DMS53 (cell line): ENCODE data around the gene VARS2.

Source experiments
- DNase-seq: peaks from one replicate; lab custom pipeline; 2025; lab: John Stamatoyannopoulos, UW

Gene VARS2

DNA sequence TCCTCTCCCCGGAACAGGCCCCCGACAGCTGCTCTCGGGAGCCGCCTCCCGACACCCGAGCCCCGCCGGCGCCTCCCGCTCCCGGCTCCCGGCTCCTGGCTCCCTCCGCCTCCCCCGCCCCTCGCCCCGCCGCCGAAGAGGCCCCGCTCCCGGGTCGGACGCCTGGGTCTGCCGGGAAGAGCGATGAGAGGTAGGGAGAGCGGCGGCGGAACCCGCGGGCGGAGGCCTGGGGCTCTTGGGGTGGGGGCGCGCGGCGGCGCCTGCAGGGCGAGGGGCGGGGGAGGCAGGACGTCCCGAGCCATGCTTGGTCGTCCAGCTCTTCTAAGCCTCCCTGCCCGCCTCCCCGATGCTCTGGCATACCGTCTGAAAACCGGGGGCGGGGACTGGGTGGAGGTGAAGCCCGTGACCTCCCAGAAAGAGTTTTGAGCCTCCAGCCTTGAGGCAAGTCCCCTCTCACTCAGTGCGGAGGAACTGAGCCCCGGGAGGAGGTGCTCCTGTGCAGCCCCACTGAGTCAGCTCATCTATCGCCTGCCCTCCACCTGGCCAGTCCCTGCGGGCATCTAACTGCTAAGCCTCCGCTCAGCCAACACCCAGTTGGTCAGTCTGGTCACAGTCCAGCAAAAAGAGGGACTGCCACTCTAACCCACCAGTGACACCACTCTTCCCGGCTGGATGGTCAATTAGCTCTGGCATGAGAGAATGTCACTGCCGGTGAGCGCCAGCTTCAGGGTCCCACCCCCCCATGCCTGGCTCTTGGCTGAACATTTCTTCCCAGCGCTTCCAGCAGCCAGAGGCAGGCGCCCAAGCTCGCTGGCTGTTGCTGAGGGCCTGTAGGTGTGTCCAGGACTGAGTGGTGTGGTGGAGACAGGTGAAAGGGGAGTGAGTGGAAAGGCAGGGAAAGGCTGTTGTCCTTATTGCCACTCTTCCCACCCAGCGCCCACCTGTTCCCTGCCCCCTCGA, 29.2 kb upstream of the VARS2 start:
- peak; percentile 71 for DNase-seq

- DNase-seq, result peak; percentile 72
Measured at GRCh38 chr6:30885481-30885998, 28.5 kb upstream of the VARS2 start.

GRCh38 chr6:30885999-30886896, 27.8 kb upstream of the VARS2 start:
- DNase-seq, result peak; percentile 89

DNA sequence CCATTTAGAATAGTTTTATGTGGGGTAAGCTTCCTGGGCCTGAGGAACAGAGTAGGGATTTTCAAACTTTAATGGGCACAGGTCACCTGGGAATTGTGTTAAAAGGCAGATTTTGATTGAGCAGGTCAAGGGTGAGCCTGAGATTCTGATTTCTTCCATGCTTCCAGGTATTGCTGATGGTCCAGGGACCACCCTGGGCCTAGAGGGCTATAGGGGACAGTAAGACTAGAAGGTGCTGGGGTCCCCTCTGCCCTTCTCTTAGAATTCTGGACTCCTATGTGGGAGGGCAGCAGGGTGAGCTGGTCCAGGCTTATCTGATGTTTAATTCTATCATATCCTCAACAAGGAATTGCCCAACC, 27.2 kb upstream of the VARS2 start:
- DNase-seq, result no peak

GRCh38 chr6:30887901-30888815, 25.9 kb upstream of the VARS2 start:
- no peak for DNase-seq

DNA sequence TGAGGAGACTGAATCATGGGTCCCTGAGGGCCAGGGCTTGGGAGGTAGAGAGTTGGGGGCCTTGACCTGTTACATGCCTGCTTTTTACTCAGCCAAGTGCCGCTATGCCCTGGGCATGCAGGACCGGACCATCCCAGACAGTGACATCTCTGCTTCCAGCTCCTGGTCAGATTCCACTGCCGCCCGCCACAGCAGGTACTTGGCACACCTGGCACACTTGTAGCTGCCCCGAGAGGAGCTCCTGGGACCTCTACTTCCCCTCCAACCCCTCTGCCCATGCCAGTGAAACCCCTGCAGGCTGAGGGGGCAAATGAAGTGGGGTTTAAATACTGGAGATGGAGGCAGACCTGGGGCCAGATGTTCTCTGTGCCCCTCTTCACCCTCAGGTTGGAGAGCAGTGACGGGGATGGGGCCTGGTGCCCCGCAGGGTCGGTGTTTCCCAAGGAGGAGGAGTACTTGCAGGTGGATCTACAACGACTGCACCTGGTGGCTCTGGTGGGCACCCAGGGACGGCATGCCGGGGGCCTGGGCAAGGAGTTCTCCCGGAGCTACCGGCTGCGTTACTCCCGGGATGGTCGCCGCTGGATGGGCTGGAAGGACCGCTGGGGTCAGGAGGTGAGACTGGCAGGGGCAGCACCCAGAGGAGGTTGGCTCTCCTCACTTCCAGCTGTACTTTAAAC, 25.1 kb upstream of the VARS2 start:
- no peak for DNase-seq

DNA sequence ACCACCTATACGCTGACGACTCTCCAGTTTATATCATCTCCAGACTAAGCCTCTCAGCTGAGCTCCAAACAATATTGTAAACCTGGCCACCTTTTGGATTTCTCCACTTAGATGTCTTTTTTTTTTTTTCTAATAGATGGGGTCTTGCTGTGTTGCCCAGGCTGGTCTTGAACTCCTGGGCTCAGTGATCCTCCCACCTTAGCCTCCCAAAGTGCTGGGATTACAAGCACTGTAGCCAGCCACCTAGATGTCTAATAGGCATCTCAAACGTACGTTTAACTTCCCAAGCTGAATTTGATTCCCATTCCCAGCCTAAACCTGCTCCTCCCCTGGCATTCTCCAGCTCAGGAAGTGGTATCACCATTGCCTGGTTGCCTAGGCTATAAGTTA, 24.5 kb upstream of the VARS2 start:
- no peak for DNase-seq

DNA sequence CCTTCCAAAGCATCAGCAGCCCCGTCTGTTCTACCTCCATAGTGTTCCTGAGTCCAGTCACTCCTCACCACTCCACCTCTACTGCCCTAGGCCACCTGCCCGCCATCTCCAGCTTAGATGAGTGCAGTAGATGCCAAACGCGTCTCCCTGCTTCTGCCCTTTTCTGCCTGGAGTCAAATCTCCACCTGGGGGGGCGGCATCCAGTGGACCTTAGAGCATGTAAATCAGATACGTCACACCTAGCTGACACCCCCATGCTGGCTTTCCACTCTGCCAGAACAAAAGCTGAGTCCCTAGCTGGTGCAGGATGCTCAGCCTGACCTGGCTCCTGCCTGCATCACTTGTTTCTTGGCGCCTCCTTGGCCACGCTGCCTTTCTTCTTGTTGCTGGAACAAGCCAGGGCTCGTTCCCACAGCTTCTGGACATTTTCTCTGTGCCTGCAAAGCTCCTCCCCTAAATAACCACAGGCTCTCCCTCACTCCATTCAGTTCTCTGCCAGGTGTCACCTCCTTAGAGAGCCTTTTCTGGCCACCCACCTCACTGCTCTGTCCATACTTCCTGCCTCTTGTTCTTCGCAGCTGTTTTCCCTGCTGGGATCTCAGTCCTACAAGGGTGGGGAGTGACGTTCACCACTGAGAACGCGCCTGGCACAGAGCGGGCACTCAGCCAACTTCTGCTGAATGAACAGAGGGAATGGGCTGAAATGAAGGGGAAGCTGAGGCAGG, 24.0 kb upstream of the VARS2 start:
- no peak for DNase-seq

- no peak for DNase-seq
Measured at GRCh38 chr6:30890646-30891449, 23.2 kb upstream of the VARS2 start.

DNA sequence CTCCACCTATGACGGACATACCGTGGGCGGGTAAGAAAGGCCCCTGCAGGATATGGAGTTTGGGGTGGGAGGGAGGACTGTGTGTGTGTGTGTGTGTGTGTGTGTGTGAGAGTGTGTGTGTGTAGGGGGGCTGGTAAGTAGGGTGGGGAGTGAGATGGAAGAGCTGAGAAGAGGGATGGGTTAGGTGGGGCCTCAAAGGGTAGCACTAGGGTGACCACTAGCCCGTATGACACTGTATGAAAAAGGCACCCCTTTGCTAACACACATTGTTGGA, 22.7 kb upstream of the VARS2 start:
- no peak for DNase-seq

GRCh38 chr6:30891816-30892538, 22.1 kb upstream of the VARS2 start:
- DNase-seq, result no peak

DNA sequence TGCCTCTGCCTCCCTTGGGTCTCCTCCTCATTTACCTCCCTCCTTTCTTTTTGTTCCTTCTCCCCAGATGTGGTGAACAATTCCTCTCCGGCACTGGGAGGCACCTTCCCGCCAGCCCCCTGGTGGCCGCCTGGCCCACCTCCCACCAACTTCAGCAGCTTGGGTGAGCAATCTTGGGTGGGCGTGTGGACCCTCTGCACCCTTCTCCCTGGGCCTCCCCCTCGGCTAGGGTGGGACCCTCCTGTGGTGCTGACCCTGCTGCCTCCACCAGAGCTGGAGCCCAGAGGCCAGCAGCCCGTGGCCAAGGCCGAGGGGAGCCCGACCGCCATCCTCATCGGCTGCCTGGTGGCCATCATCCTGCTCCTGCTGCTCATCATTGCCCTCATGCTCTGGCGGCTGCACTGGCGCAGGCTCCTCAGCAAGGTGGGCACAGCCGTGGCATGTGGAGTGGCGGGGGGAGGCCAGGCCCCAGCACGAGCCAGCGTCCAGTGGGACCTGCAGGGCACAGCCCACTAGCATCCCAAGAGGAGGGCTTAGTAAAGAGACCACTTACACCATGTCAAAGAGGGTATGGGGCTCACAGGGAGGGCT, 20.9 kb upstream of the VARS2 start:
- no peak for DNase-seq

DNA sequence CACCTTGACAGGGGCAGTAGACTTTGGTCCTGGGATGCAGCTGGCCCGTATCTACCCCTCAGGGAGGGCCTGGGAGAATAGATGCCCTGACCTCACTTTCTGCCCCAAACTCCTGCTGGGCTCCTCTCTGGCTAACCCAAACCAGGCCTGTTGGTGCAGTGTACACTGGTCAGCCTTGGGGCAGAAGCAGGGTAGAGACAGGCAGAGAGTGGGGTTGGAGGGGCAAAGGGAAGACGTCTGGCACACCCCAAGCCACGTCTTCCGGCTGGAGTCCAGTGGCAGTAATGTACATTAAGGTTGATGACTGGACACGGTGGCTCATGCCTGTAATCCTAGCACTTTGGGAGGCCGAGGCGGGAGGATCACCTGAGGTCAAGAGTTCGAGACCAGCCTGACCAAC, 20.4 kb upstream of the VARS2 start:
- DNase-seq, result no peak

DNA sequence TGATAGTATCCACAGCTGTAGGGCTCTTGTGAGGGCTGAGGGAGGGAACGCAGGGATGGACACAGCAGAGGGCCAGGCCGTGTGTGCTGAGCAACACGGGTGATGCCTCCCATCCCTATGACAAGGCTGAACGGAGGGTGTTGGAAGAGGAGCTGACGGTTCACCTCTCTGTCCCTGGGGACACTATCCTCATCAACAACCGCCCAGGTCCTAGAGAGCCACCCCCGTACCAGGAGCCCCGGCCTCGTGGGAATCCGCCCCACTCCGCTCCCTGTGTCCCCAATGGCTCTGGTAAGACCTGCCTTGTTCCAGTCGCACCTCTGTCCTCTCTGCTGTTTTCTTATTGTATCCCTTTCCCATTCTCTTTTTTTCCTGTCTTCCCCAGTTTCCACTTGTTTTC, 19.7 kb upstream of the VARS2 start:
- DNase-seq, result no peak

DNA sequence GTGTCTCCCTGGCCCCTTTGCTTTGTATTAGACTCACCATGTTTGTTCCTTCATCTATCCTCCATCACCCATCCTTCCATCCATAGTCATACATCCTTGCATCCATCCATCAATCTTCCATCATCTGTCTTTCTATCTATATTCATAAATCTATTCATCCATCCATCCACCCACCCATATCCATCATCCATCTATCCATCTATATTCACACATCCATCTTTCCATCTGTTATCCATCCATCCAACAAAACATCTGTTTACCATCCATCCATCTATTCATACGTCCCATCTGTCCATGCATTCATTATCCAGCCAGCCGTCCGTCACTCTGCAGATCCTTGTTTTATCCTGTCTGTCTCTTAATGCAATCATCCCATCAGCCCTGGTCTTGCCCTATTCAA, 19.1 kb upstream of the VARS2 start:
- DNase-seq, result no peak

GRCh38 chr6:30895343-30895742, 18.7 kb upstream of the VARS2 start:
- no peak for DNase-seq

DNA sequence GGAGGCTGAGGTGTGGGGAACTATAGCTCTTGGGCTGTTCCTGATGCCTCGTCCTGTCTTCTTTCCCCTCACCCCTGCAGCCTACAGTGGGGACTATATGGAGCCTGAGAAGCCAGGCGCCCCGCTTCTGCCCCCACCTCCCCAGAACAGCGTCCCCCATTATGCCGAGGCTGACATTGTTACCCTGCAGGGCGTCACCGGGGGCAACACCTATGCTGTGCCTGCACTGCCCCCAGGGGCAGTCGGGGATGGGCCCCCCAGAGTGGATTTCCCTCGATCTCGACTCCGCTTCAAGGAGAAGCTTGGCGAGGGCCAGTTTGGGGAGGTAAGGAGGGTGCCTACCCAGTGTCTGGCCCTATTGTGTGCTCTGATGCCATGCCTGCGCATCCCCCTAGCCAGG, 17.5 kb upstream of the VARS2 start:
- no peak for DNase-seq

DNA sequence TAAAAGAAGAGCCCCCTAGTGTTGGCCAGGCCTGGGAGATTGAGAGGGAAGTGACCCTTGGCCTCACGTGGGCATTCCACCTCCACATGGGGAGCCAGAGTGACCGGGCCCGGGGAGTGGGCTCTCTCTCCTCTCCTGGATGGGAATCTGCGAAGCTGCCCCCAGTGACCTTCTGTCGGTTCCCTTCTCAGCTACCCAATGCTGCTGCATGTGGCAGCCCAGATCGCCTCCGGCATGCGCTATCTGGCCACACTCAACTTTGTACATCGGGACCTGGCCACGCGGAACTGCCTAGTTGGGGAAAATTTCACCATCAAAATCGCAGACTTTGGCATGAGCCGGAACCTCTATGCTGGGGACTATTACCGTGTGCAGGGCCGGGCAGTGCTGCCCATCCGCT, 16.2 kb upstream of the VARS2 start:
- DNase-seq, result no peak
